HG02870 (cell line): ENCODE results near the gene INPP4A.

Experiments used
- ATAC-seq: cut with Tn5 transposase; IDR thresholded peaks from one replicate; pipeline ENCODE4 v1.9.1; 2021; ENCODE audit warnings: mild to moderate bottlenecking, moderate library complexity; ENCODE audit not compliant: unreplicated experiment

The INPP4A gene

GRCh38 chr2:98558852-98559530 is 114.3 kb downstream of the INPP4A start:
- no peak for ATAC-seq

- no peak for ATAC-seq
These were observed 114.9 kb downstream of the INPP4A start for GRCh38 chr2:98559581-98559980.

DNA sequence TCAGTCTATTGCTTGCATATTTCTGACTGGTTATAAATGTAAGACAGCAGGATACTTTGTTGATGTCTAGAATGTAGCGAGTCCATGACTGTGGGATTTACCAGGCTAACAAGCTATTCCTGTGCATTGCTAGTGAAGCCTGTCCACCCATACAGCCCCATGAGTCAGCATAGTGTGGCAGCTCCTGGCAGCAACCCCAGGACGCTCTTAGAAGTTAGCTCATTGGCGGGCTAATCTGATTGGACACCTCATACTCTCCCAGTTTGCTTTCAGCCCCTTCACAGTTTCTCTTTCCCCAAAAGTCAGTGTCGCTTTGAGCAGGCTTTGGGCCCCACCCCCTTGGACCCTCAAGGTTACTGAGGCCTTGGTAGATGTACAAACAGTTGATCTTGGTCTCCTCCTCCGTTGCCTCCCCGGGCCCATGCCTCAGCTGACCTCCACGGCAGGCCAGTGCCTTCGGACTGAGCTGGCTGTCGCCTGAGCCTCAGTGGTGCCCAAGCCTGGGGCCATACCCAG is 115.7 kb downstream of the INPP4A start:
- no peak for ATAC-seq

DNA sequence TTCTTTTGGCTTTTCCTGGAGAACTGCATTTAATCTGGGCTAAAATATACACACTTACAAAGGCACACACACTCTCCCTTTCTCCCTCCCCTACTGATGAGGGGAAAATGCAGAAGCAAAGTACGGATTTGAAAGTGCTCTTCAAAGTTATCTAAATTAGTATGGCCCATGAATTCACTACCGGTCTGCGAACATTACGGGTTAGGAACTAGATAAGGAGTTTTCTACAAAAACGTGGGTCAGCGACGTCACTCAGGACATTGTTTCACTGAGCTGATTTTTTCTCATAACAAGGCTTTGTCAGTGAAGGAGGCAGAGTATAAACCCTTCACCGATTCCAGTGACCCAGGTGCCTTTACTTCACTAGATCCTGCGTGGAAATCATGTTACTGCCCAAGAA is 116.4 kb downstream of the INPP4A start:
- ATAC-seq: no peak

DNA sequence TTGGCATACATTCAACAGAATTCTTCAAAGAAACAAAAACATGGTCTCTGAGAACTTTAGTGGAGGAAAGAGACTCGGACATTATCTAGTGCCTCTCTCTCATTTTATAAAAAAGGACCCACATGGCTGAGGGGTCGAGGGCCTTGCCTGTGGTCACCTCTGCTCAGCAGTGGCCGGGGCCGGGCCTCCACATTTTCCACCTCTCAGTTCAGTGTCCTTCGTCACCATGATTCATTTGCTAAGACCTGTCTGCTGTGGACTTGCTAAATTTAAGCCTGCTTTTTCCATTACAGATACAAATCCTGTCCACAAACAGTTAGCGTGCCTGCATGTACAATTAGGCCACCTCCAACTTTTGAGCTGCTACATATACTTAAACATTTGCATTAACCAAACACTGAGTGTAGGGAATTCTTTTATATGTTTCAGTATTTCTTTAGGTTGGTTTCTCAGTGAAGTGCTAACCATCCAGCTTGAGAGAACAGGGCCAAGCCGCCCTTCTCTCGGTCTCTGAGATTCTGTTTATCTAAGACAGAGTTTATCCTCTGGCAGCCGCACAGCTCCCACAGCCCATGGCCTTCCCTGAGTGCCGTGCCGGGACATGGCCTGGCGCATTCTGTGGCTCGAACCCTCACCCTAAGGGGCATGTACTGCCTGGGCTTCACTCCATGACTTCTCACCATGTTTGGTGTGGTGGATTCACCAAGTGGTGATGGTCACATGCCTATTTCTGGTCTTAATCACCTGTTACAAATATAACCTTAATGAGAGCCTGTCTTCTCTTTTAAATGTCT is 117.4 kb downstream of the INPP4A start:
- ATAC-seq: no peak

DNA sequence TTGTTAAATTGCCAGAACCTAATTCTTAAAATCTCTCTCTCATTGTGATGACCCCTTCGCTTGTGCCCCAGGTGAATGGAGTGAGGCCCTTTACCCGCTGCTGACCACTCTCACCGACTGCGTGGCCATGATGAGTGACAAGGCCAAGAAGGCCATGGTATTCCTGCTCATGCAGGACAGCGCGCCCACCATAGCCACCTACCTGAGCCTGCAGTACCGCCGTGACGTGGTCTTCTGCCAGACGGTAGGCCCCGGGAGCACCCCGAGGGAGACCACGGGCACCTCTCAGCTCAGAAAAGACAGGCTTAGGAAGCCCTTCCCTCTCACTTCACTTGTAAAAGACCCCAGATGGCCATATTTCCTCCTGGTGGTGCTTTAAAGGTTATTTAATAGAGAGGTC is 118.7 kb downstream of the INPP4A start:
- ATAC-seq: no peak

GRCh38 chr2:98564541-98565132 is 120.0 kb downstream of the INPP4A start:
- ATAC-seq: no peak

GRCh38 chr2:98565286-98565860 is 120.7 kb downstream of the INPP4A start:
- no peak for ATAC-seq

DNA sequence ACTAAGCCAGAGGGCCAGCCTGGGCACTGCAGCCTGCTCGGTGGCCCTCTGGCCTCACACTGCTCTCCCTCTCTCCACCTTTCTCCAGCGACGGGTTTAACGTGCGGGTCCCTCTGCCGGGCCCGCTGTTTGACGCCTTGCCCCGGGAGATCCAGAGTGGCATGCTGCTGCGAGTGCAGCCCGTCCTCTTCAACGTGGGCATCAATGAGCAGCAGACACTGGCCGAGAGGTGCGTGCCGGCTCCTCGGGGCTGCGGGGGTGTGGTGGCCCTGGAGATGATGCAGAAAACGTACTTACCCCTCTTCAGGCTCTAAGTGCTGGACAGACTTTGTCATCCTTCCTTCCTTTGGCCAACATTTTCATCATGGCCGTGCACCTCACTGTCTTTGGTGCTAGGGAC is 121.3 kb downstream of the INPP4A start:
- no peak for ATAC-seq

- no peak for ATAC-seq
These were observed 123.7 kb downstream of the INPP4A start for GRCh38 chr2:98568161-98568956.

DNA sequence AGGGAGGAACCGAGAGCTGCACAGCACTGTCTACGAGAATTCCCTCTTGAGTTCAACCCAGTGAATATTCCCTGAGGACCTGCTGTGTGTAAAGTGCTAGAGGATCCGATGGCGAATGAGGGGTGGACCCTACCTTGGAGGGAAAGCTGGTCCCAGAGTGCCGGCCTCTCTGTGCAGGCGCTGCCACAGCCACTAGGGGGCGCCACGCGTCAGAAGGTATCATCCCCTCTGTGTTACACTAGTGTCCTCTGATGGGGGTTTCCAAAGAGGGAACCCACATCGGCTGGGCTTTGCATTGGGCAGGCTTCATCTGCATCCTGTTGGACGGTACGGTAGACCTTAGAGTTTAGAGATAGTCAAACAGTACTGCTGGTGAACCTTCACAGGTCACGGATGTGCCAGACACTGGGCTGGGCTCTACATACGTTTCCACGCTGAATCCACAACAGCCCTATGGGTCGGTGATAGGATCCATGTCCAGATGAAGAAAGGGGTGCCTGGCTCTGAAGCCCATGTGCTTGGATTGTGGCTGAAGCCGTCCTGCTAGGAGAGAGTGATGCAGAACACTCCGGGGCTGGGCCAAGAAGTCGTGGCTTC is 124.6 kb downstream of the INPP4A start:
- no peak for ATAC-seq

GRCh38 chr2:98569915-98570314 is 125.3 kb downstream of the INPP4A start:
- no peak for ATAC-seq

GRCh38 chr2:98570356-98570755 is 125.7 kb downstream of the INPP4A start:
- no peak for ATAC-seq

DNA sequence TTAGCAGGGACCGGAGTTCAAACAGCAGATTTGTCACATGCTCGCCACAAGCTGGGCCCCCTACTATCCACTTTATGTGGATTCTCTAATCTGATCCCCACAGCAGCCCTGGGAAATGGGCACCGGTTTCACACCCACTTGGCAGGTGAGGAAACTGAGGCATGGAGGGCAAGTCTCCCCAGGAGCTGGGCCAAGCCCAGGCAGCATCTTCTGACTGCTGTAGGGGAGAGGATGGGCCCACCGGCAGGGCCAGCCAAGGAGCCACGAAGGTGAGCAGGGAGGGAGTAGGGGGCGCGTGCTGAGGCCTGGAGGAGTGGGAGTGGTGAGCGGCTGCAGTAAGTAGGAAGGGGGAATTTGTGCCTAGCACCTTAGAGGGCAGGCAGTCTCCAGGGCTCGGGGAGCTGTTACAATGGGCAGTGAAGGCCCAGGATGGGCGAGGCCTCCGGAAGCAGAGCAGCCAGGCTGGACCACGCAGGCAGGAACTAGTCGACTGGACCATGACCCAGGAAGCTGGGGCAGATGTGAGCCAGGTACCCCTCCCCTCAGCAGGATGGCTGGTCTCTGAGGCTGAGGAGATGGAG is 126.6 kb downstream of the INPP4A start:
- no peak for ATAC-seq

- no peak for ATAC-seq
These were observed 127.1 kb downstream of the INPP4A start for GRCh38 chr2:98571796-98572195.

DNA sequence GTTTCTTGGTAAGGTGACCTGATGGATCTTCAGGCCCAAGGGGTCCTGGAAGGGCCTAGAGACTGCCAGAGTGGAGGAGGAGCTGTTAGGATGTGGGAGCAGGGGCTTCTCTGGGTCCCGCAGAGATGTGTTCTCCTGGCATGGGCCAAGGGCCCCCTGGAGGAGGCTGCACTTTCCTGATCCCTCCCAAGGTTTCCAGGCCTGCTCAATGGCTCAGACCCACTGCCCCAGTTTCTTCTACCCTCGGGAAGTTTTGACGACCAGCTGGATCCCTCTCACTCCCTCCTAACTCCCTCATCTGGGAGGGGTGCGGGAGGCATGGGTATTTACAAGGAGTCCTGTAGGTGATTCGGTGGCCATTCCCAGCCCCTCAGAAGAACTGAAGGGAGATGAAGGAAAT is 127.6 kb downstream of the INPP4A start:
- ATAC-seq: no peak

DNA sequence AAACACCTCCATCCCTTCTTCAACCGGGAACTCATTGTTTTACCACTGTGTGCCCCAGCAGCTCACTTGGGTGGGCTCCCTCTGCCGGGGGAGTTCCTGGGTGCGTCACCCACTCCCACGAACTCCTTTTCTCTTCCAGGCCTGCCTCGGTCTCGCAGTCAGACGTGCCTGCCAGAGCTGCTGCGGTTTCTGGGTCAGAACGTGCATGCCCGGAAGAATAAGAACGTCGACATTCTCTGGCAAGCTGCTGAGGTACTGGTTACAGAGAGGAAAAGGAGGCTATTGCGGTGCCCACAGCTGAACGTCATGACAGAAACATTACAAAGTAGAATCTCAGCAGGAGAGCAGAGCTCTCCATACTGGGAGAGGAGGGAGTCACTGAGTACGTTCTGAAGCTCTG is 128.0 kb downstream of the INPP4A start:
- ATAC-seq: no peak

GRCh38 chr2:98573426-98573825 is 128.8 kb downstream of the INPP4A start:
- ATAC-seq: no peak

DNA sequence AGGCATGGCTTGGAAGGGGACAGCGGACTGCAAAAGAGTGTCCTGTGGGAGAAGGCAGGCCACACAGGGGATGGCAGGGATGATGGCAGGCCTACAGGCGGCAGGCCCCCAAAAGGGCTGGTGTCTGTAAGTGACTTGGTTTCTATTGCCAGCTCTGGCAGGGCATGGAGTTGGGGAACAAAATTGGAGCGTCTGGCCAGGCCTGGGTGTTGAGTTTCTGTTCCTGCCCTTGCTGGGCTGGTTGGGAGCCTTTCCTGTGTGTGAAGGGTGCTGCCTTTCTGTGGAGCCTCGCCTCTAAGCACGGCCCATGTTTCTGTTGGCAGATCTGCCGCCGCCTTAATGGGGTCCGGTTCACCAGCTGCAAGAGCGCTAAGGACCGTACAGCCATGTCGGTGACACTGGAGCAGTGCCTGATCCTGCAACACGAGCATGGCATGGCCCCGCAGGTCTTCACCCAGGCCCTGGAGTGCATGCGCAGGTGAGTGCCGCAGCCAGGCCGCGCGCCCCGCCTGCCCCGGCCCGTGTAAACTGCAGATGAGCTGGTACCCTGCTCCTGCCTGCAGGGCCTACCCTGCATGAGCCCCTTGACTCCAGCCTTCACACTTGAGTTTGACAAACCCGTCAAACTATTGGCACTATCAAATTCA is 132.1 kb downstream of the INPP4A start:
- no peak for ATAC-seq
